DND-41 (cell line): ENCODE data around the gene MKS1.

ENCODE experiments used
- ATAC-seq: fragments of 200-7000 bp; cut with Tn5 transposase; 3 replicates; pipeline ENCODE4 v1.9.1; 2021; ENCODE audit warnings: low read depth; ENCODE audit not compliant: insufficient read depth
- DNase-seq: peaks from one replicate; pipeline ENCODE4 v3.0.0-alpha.2; 2020
- H2AFZ ChIP-seq: 2 replicates; pipeline ENCODE4 v1.6.0; 2012; ENCODE audit warnings: low read depth, low read length
- H3K27ac ChIP-seq: 2 replicates; pipeline ENCODE4 v1.5.1; 2012; ENCODE audit warnings: low read length, inconsistent platforms
- H3K27me3 ChIP-seq: fragments of 200-600 bp; sonication (generic); 2 replicates; pipeline ENCODE4 v1.6.0; 2012; ENCODE audit warnings: low read length, mild to moderate bottlenecking, inconsistent platforms; ENCODE audit not compliant: insufficient read depth, poor library complexity
- H3K36me3 ChIP-seq: 2 replicates; pipeline ENCODE4 v1.5.1; 2012; ENCODE audit warnings: low read length, inconsistent platforms; ENCODE audit not compliant: insufficient read depth
- H3K4me1 ChIP-seq: 2 replicates; pipeline ENCODE4 v1.5.1; 2012; ENCODE audit warnings: mild to moderate bottlenecking, low read length; ENCODE audit not compliant: insufficient read depth
- H3K4me2 ChIP-seq: 2 replicates; pipeline ENCODE4 v1.6.0; 2012; ENCODE audit warnings: mild to moderate bottlenecking, moderate library complexity, low read length, inconsistent platforms; ENCODE audit not compliant: insufficient read depth
- H3K4me3 ChIP-seq, 2 experiments: fragments of 200-600 bp in 1 of 2; shearing (Covaris generic) in 1 of 2; 2 replicates each; pipeline ENCODE4 v1.5.1; 2012 to 2016; ENCODE audit warnings: inconsistent platforms in 2 of 2, low read length in 2 of 2, mild to moderate bottlenecking in 2 of 2, low read depth in 1 of 2, moderate library complexity in 1 of 2
- H3K79me2 ChIP-seq: 2 replicates; pipeline ENCODE4 v1.6.0; 2012; ENCODE audit warnings: low read length, inconsistent platforms; ENCODE audit not compliant: insufficient read depth
- H3K9ac ChIP-seq: 2 replicates; pipeline ENCODE4 v1.6.0; 2012; ENCODE audit warnings: low read depth, mild to moderate bottlenecking, inconsistent platforms, low read length, moderate library complexity
- H3K9me3 ChIP-seq: 2 replicates; pipeline ENCODE4 v1.5.1; 2012; ENCODE audit warnings: low read length, moderate library complexity, mild to moderate bottlenecking, inconsistent platforms; ENCODE audit not compliant: insufficient read depth, severe bottlenecking
- H4K20me1 ChIP-seq: 2 replicates; pipeline ENCODE4 v1.6.0; 2012; ENCODE audit warnings: low read length; ENCODE audit not compliant: insufficient read depth
- CTCF ChIP-seq: IDR thresholded peaks from 2 replicates; pipeline ENCODE4 v1.5.1; 2012; ENCODE audit warnings: borderline replicate concordance, low read length, moderate library complexity, mild to moderate bottlenecking; ENCODE audit not compliant: poor library complexity, severe bottlenecking; ENCODE audit errors: extremely low read depth
- EZH2 ChIP-seq: IDR thresholded peaks from 3 replicates; pipeline ENCODE4 v1.6.1; 2012; ENCODE audit warnings: borderline replicate concordance, low read depth, mild to moderate bottlenecking, moderate library complexity, low read length, inconsistent platforms; ENCODE audit not compliant: severe bottlenecking

Gene MKS1

GRCh38 chr17:58248955-58249269 lies 29.9 kb upstream of the MKS1 start:
- no peak overlapping the region for H3K4me3 ChIP-seq
- no peak overlapping the region for H2AFZ ChIP-seq
- H3K4me2 ChIP-seq = no peak overlapping the region
- ATAC-seq (no peak), DNase-seq (no peak)
- H4K20me1 ChIP-seq = no peaks in the 10 kb centered on the region; the same call in 1 of the 2 replicates
- H3K27me3 ChIP-seq = peaks cover 45% of the 10 kb centered on the region
- H3K9ac ChIP-seq = no peak overlapping the region
- no peaks in the 10 kb centered on the region for H3K79me2 ChIP-seq
- no peak for TF ChIP-seq EZH2
- TF ChIP-seq CTCF = no peak
- no peaks in the 10 kb centered on the region for H3K9me3 ChIP-seq
- no peaks in the 10 kb centered on the region for H3K36me3 ChIP-seq
- H3K4me1 ChIP-seq = no peaks in the 10 kb centered on the region
- no peak overlapping the region for H3K27ac ChIP-seq

- H3K36me3 ChIP-seq = no peaks in the 10 kb centered on the region
- no peaks in the 10 kb centered on the region for H3K4me1 ChIP-seq
- H3K4me3 ChIP-seq = no peak overlapping the region
- peaks cover 45% of the 10 kb centered on the region for H3K27me3 ChIP-seq
- no peaks in the 10 kb centered on the region; the same call in 1 of the 2 replicates for H4K20me1 ChIP-seq
- H3K79me2 ChIP-seq = no peaks in the 10 kb centered on the region
- no peak overlapping the region for H3K9ac ChIP-seq
- H3K27ac ChIP-seq = no peak overlapping the region
- no peak for ATAC-seq
- no peak for TF ChIP-seq CTCF
- TF ChIP-seq EZH2 = no peak
- no peak for DNase-seq
- no peak overlapping the region; the same call in 1 of the 2 replicates for H2AFZ ChIP-seq
- no peaks in the 10 kb centered on the region for H3K9me3 ChIP-seq
- H3K4me2 ChIP-seq = no peak overlapping the region
Measured at GRCh38 chr17:58247511-58248363, 28.7 kb upstream of the MKS1 start.

- Histone ChIP-seq H3K4me2 (no peak overlapping the region), H3K9me3 (no peaks in the 10 kb centered on the region), H3K4me1 (no peaks in the 10 kb centered on the region), H2AFZ (no peak overlapping the region), H3K27me3 (peaks cover 40% of the 10 kb centered on the region), H4K20me1 (no peaks in the 10 kb centered on the region; the same call in 1 of the 2 replicates), H3K79me2 (no peaks in the 10 kb centered on the region), H3K4me3 (no peak overlapping the region), H3K27ac (no peak overlapping the region), H3K9ac (no peak overlapping the region), H3K36me3 (no peaks in the 10 kb centered on the region)
- no peak for TF ChIP-seq CTCF
- TF ChIP-seq EZH2 = no peak
- DNase-seq (no peak), ATAC-seq (no peak)
Measured at GRCh38 chr17:58246781-58247180, 27.7 kb upstream of the MKS1 start.
